Measurements from ENCODE around the gene NFKBIE.

NFKBIE gene

GRCh38 chr6:44262467-44263353 lies 2.6 kb downstream of the NFKBIE start:
- peaks cover 27% of the 10 kb centered on the region for H3K79me1 ChIP-seq (replicated peaks; ENCODE audit: low read length, poor library complexity, severe bottlenecking)
- no peaks in the 10 kb centered on the region for H3K9me3 ChIP-seq (ENCODE audit: control insufficient read depth, low read length)
- H3K4me3 ChIP-seq (ENCODE audit: insufficient read depth in 1 of 2, low read depth in 1 of 2, low read length in 2 of 2) = peak overlapping the region in 1 of 2 experiments; percentile 92
- H3K4ac ChIP-seq (ENCODE audit: low read depth in 1 of 2, low read length in 2 of 2) = no peak overlapping the region
- no peak overlapping the region for H2BK15ac ChIP-seq (ENCODE audit: low read depth, poor library complexity, severe bottlenecking)
- no peak overlapping the region for H3K23ac ChIP-seq (ENCODE audit: low read length in 2 of 2)
- 85% methylated on average over 7 of the region's 7 CpGs for WGBS
- H3K18ac ChIP-seq (ENCODE audit: low read depth in 1 of 2, low read length in 2 of 2) = peak overlapping the region in 1 of 2 experiments; percentile 28
- H3K27me3 ChIP-seq (ENCODE audit: control insufficient read depth in 1 of 2, insufficient read depth in 1 of 2, low read length in 2 of 2) = peaks cover 0 to 8% of the 10 kb centered on the region in 2 experiments
- H4K91ac ChIP-seq (ENCODE audit: low read length) = no peak overlapping the region
- H2BK5ac ChIP-seq (ENCODE audit: low read depth, low read length, poor library complexity, severe bottlenecking) = no peak overlapping the region
- H3K9ac ChIP-seq (ENCODE audit: low read length) = peak overlapping the region; percentile 63
- H2AK5ac ChIP-seq (ENCODE audit: low read length, severe bottlenecking) = peak overlapping the region; percentile 40
- no peak overlapping the region for H2AFZ ChIP-seq (ENCODE audit: low read depth, low read length)
- H2BK120ac ChIP-seq (ENCODE audit: low read depth, low read length) = no peak overlapping the region
- H3K14ac ChIP-seq (ENCODE audit: low read length in 2 of 2) = no peak overlapping the region
- peak overlapping the region; percentile 16 for H4K8ac ChIP-seq (ENCODE audit: low read length)
- peak overlapping the region; percentile 95 for H3K4me2 ChIP-seq (ENCODE audit: low read length, poor library complexity, severe bottlenecking)
- peak overlapping the region; percentile 25 for H3K27ac ChIP-seq (ENCODE audit: low read length, poor library complexity, severe bottlenecking)
- no peak for DNase-seq
- H3K36me3 ChIP-seq (ENCODE audit: control insufficient read depth in 1 of 2, insufficient read depth in 2 of 2, low read depth in 1 of 2, low read length in 2 of 2) = peaks cover 27 to 36% of the 10 kb centered on the region in 2 experiments
- H2BK12ac ChIP-seq (ENCODE audit: low read length in 2 of 2) = no peak overlapping the region
- H3K4me1 ChIP-seq (ENCODE audit: control insufficient read depth, insufficient read depth, low read depth, low read length) = peaks cover 35% of the 10 kb centered on the region

GRCh38 chr6:44261581-44261980 lies 3.8 kb downstream of the NFKBIE start:
- WGBS = 98% methylated on average over 8 of the region's 8 CpGs
- H3K9me3 ChIP-seq (ENCODE audit: control insufficient read depth, low read length) = no peaks in the 10 kb centered on the region

GRCh38 chr6:44260451-44261297 lies 4.7 kb downstream of the NFKBIE start:
- H3K18ac ChIP-seq (ENCODE audit: low read depth in 1 of 2, low read length in 2 of 2) = no peak overlapping the region
- H3K79me1 ChIP-seq (replicated peaks; ENCODE audit: low read length, poor library complexity, severe bottlenecking) = peaks cover 27% of the 10 kb centered on the region
- H3K14ac ChIP-seq (ENCODE audit: low read length in 2 of 2) = no peak overlapping the region
- 93% methylated on average over 6 of the region's 6 CpGs for WGBS
- peaks cover 30 to 36% of the 10 kb centered on the region in 2 experiments for H3K36me3 ChIP-seq (ENCODE audit: control insufficient read depth in 1 of 2, insufficient read depth in 2 of 2, low read depth in 1 of 2, low read length in 2 of 2)
- H4K8ac ChIP-seq (ENCODE audit: low read length) = no peak overlapping the region
- H3K9ac ChIP-seq (ENCODE audit: low read length) = no peak overlapping the region
- H3K23ac ChIP-seq (ENCODE audit: low read length in 2 of 2) = no peak overlapping the region
- H3K27me3 ChIP-seq (ENCODE audit: control insufficient read depth in 1 of 2, insufficient read depth in 1 of 2, low read length in 2 of 2) = no peaks in the 10 kb centered on the region
- no peak overlapping the region for H2BK15ac ChIP-seq (ENCODE audit: low read depth, poor library complexity, severe bottlenecking)
- H3K27ac ChIP-seq (ENCODE audit: low read length, poor library complexity, severe bottlenecking) = no peak overlapping the region
- no peak overlapping the region for H2AK5ac ChIP-seq (ENCODE audit: low read length, severe bottlenecking)
- no peak overlapping the region for H2BK5ac ChIP-seq (ENCODE audit: low read depth, low read length, poor library complexity, severe bottlenecking)
- no peak overlapping the region for H2BK120ac ChIP-seq (ENCODE audit: low read depth, low read length)
- H2AFZ ChIP-seq (ENCODE audit: low read depth, low read length) = no peak overlapping the region
- no peak overlapping the region for H3K4me2 ChIP-seq (ENCODE audit: low read length, poor library complexity, severe bottlenecking)
- H3K4me1 ChIP-seq (ENCODE audit: control insufficient read depth, insufficient read depth, low read depth, low read length) = peaks cover 38% of the 10 kb centered on the region
- H3K4ac ChIP-seq (ENCODE audit: low read depth in 1 of 2, low read length in 2 of 2) = no peak overlapping the region
- no peak overlapping the region for H3K4me3 ChIP-seq (ENCODE audit: insufficient read depth in 1 of 2, low read depth in 1 of 2, low read length in 2 of 2)
- no peaks in the 10 kb centered on the region for H3K9me3 ChIP-seq (ENCODE audit: control insufficient read depth, low read length)
- no peak overlapping the region for H4K91ac ChIP-seq (ENCODE audit: low read length)
- H2BK12ac ChIP-seq (ENCODE audit: low read length in 2 of 2) = no peak overlapping the region
- no peak for DNase-seq

More at GRCh38 chr6:44261581-44261980, 3.8 kb downstream of the NFKBIE start:
- no peak overlapping the region for H3K14ac ChIP-seq (ENCODE audit: low read length in 2 of 2)
- H3K18ac ChIP-seq (ENCODE audit: low read depth in 1 of 2, low read length in 2 of 2) = no peak overlapping the region
- no peak overlapping the region for H3K23ac ChIP-seq (ENCODE audit: low read length in 2 of 2)
- H3K4ac ChIP-seq (ENCODE audit: low read depth in 1 of 2, low read length in 2 of 2) = no peak overlapping the region
- H2AK5ac ChIP-seq (ENCODE audit: low read length, severe bottlenecking) = no peak overlapping the region
- H3K4me1 ChIP-seq (ENCODE audit: control insufficient read depth, insufficient read depth, low read depth, low read length) = peaks cover 37% of the 10 kb centered on the region
- H3K27me3 ChIP-seq (ENCODE audit: control insufficient read depth in 1 of 2, insufficient read depth in 1 of 2, low read length in 2 of 2) = peaks cover 0 to 1% of the 10 kb centered on the region in 2 experiments
- H3K4me2 ChIP-seq (ENCODE audit: low read length, poor library complexity, severe bottlenecking) = no peak overlapping the region
- no peak overlapping the region for H2BK120ac ChIP-seq (ENCODE audit: low read depth, low read length)
- H3K4me3 ChIP-seq (ENCODE audit: insufficient read depth in 1 of 2, low read depth in 1 of 2, low read length in 2 of 2) = no peak overlapping the region
- no peak overlapping the region for H3K9ac ChIP-seq (ENCODE audit: low read length)
- no peak overlapping the region for H2BK5ac ChIP-seq (ENCODE audit: low read depth, low read length, poor library complexity, severe bottlenecking)
- H3K79me1 ChIP-seq (replicated peaks; ENCODE audit: low read length, poor library complexity, severe bottlenecking) = peaks cover 27% of the 10 kb centered on the region
- H2BK15ac ChIP-seq (ENCODE audit: low read depth, poor library complexity, severe bottlenecking) = no peak overlapping the region
- H4K91ac ChIP-seq (ENCODE audit: low read length) = no peak overlapping the region
- H3K27ac ChIP-seq (ENCODE audit: low read length, poor library complexity, severe bottlenecking) = no peak overlapping the region
- no peak for DNase-seq
- no peak overlapping the region for H2AFZ ChIP-seq (ENCODE audit: low read depth, low read length)
- H3K36me3 ChIP-seq (ENCODE audit: control insufficient read depth in 1 of 2, insufficient read depth in 2 of 2, low read depth in 1 of 2, low read length in 2 of 2) = peaks cover 27 to 36% of the 10 kb centered on the region in 2 experiments
- H4K8ac ChIP-seq (ENCODE audit: low read length) = no peak overlapping the region
- no peak overlapping the region for H2BK12ac ChIP-seq (ENCODE audit: low read length in 2 of 2)

GRCh38 chr6:44260011-44260410 lies 5.3 kb downstream of the NFKBIE start:
- Histone ChIP-seq H3K9ac (ENCODE audit: low read length) (no peak overlapping the region), H3K27ac (ENCODE audit: low read length, poor library complexity, severe bottlenecking) (no peak overlapping the region)

More at GRCh38 chr6:44260011-44260410, 5.3 kb downstream of the NFKBIE start:
- Histone ChIP-seq H3K4me2 (ENCODE audit: low read length, poor library complexity, severe bottlenecking) (no peak overlapping the region), H3K14ac (ENCODE audit: low read length in 2 of 2) (no peak overlapping the region), H2BK12ac (ENCODE audit: low read length in 2 of 2) (no peak overlapping the region), H2BK15ac (ENCODE audit: low read depth, poor library complexity, severe bottlenecking) (no peak overlapping the region), H3K79me1 (replicated peaks; ENCODE audit: low read length, poor library complexity, severe bottlenecking) (peaks cover 27% of the 10 kb centered on the region), H4K8ac (ENCODE audit: low read length) (no peak overlapping the region), H3K27me3 (ENCODE audit: control insufficient read depth in 1 of 2, insufficient read depth in 1 of 2, low read length in 2 of 2) (no peaks in the 10 kb centered on the region), H3K4me1 (ENCODE audit: control insufficient read depth, insufficient read depth, low read depth, low read length) (peaks cover 43% of the 10 kb centered on the region), H3K4ac (ENCODE audit: low read depth in 1 of 2, low read length in 2 of 2) (no peak overlapping the region), H3K36me3 (ENCODE audit: control insufficient read depth in 1 of 2, insufficient read depth in 2 of 2, low read depth in 1 of 2, low read length in 2 of 2) (peaks cover 37 to 41% of the 10 kb centered on the region in 2 experiments), H2AFZ (ENCODE audit: low read depth, low read length) (no peak overlapping the region), H3K9me3 (ENCODE audit: control insufficient read depth, low read length) (no peaks in the 10 kb centered on the region), H4K91ac (ENCODE audit: low read length) (no peak overlapping the region), H3K18ac (ENCODE audit: low read depth in 1 of 2, low read length in 2 of 2) (no peak overlapping the region), H3K4me3 (ENCODE audit: insufficient read depth in 1 of 2, low read depth in 1 of 2, low read length in 2 of 2) (no peak overlapping the region), H2BK5ac (ENCODE audit: low read depth, low read length, poor library complexity, severe bottlenecking) (no peak overlapping the region), H2AK5ac (ENCODE audit: low read length, severe bottlenecking) (no peak overlapping the region), H3K23ac (ENCODE audit: low read length in 2 of 2) (no peak overlapping the region), H2BK120ac (ENCODE audit: low read depth, low read length) (no peak overlapping the region)
- no peak for DNase-seq
- WGBS = 97% methylated on average over 8 of the region's 8 CpGs

Data from mesenchymal stem cell (in vitro differentiated cells and primary cell).